Type B pancreatic cell (in vitro differentiated cells): ENCODE data around the gene AKAP1. TPM values are rescaled to one million over a fixed set of nuclear protein-coding genes. Genes with fewer than 3 reads are reported as not detected.
A peak's percentile ranks its signal among the peaks of the same experiment; 100 is the strongest.

Experiments
- DNase-seq: peaks from one replicate; pipeline ENCODE4 v3.0.0; 2021; ENCODE audit warnings: mixed read lengths; ENCODE audit not compliant: unreplicated experiment; ENCODE audit errors: extremely low spot score
- H3K27ac Mint-ChIP-seq: 2 replicates; pipeline ENCODE4 v1.8.0; 2021; ENCODE audit warnings: mild to moderate bottlenecking, mixed read lengths
- H3K27me3 Mint-ChIP-seq: 2 replicates; pipeline ENCODE4 v1.8.0; 2021; ENCODE audit warnings: mixed read lengths
- H3K36me3 Mint-ChIP-seq: 2 replicates; pipeline ENCODE4 v1.8.0; 2021; ENCODE audit warnings: mixed read lengths
- H3K4me1 Mint-ChIP-seq: one replicate; pipeline ENCODE4 v1.8.0; 2021; ENCODE audit warnings: mixed read lengths; ENCODE audit not compliant: unreplicated experiment
- H3K4me3 Mint-ChIP-seq: 2 replicates; pipeline ENCODE4 v1.8.0; 2021; ENCODE audit warnings: mild to moderate bottlenecking, mixed read lengths
- H3K9me3 Mint-ChIP-seq: 2 replicates; pipeline ENCODE4 v1.8.0; 2021; ENCODE audit warnings: mixed read lengths
- CTCF ChIP-seq: fragments of 200-600 bp; sonication (generic); conservative IDR thresholded peaks from 2 replicates; pipeline ENCODE4 v1.5.0; 2021; ENCODE audit warnings: antibody characterized with exemption, mild to moderate bottlenecking
- long read RNA-seq: library from polyadenylated mRNA; unstranded; transcript quantifications from one replicate; pipeline ENCODE4 v2.0.0, GENCODE V29; 2020
- total RNA-seq: library from RNA; stranded (reverse); gene quantifications from 2 replicates; pipeline ENCODE4 v1.2.1, GENCODE V29; 2021; ENCODE audit warnings: low replicate concordance

AKAP1 gene
- total RNA-seq: 42.6 and 43.6 TPM in 2 replicates
- long read RNA-seq, partial matches to known transcripts: 14 of 16 reads
- long read RNA-seq, other reads (novel, unspliced or antisense): 2 of 16 reads

GRCh38 chr17:57084802-57085447 is at the start of gene AKAP1:
Gene AKAP1 (plus strand): TSS chr17:57085246. CDS start chr17:57105465, 20,219 bp downstream.
- peak within 1 kb of the TSS; percentile 94 for H3K4me3 Mint-ChIP-seq
- H3K27ac Mint-ChIP-seq: peak within 1 kb of the TSS; percentile 98
- H3K4me1 Mint-ChIP-seq: peaks cover 21% of the 10 kb centered on the region
- TF ChIP-seq CTCF: no peak
- no peaks in the 10 kb centered on the region for H3K9me3 Mint-ChIP-seq
- H3K36me3 Mint-ChIP-seq: no peaks in the 10 kb centered on the region
- no peaks in the 10 kb centered on the region for H3K27me3 Mint-ChIP-seq
- peak; percentile 99 for DNase-seq

- no peak for DNase-seq
- H3K36me3 Mint-ChIP-seq: no peaks in the 10 kb centered on the region
- TF ChIP-seq CTCF: no peak
- no peak overlapping the region for H3K27ac Mint-ChIP-seq
- no peak overlapping the region for H3K4me3 Mint-ChIP-seq
- H3K27me3 Mint-ChIP-seq: peaks cover 10% of the 10 kb centered on the region
- no peaks in the 10 kb centered on the region for H3K9me3 Mint-ChIP-seq
- H3K4me1 Mint-ChIP-seq: no peaks in the 10 kb centered on the region
Measured at GRCh38 chr17:57035971-57036481, 49.0 kb upstream of the AKAP1 start.

GRCh38 chr17:57037411-57037810 is 47.6 kb upstream of the AKAP1 start:
- no peak overlapping the region for H3K27ac Mint-ChIP-seq
- H3K36me3 Mint-ChIP-seq: no peaks in the 10 kb centered on the region
- no peaks in the 10 kb centered on the region for H3K4me1 Mint-ChIP-seq
- TF ChIP-seq CTCF: no peak
- peaks cover 10% of the 10 kb centered on the region for H3K27me3 Mint-ChIP-seq
- no peaks in the 10 kb centered on the region for H3K9me3 Mint-ChIP-seq
- DNase-seq: no peak
- no peak overlapping the region for H3K4me3 Mint-ChIP-seq

GRCh38 chr17:57038486-57038885 is 46.6 kb upstream of the AKAP1 start:
- Mint-ChIP-seq H3K27ac (no peak overlapping the region), H3K4me1 (no peaks in the 10 kb centered on the region), H3K4me3 (no peak overlapping the region), H3K27me3 (peaks cover 10% of the 10 kb centered on the region), H3K9me3 (no peaks in the 10 kb centered on the region), H3K36me3 (no peaks in the 10 kb centered on the region)
- TF ChIP-seq CTCF: no peak
- no peak for DNase-seq

- DNase-seq: no peak
- H3K4me1 Mint-ChIP-seq: no peaks in the 10 kb centered on the region
- no peak overlapping the region for H3K4me3 Mint-ChIP-seq
- no peak overlapping the region for H3K27ac Mint-ChIP-seq
- peaks cover 10% of the 10 kb centered on the region for H3K27me3 Mint-ChIP-seq
- no peaks in the 10 kb centered on the region for H3K36me3 Mint-ChIP-seq
- no peak for TF ChIP-seq CTCF
- H3K9me3 Mint-ChIP-seq: no peaks in the 10 kb centered on the region
Measured at GRCh38 chr17:57040571-57040970, 44.5 kb upstream of the AKAP1 start.
